K562 (cell line): ENCODE data around the gene DLGAP1. TPM values are rescaled to one million over a fixed set of nuclear protein-coding genes. Genes with fewer than 3 reads are reported as not detected.

Experiments used
- ARID4B ChIP-seq: sonication (generic); formaldehyde crosslinking; IDR thresholded peaks from 2 replicates; pipeline ENCODE4 v1.8.0; 2022; ENCODE audit warnings: mild to moderate bottlenecking, missing genetic modification reagents
- ATF3 ChIP-seq, 2 experiments: fragments of 450-650 bp in 1 of 2; sonication (generic) in 1 of 2; formaldehyde crosslinking in 1 of 2; IDR thresholded peaks in 1 of 2; conservative IDR thresholded peaks in 1 of 2; 2 replicates each; pipeline versions ENCODE4 v1.6.1 to v1.8.1; 2016 to 2023; ENCODE audit warnings: mild to moderate bottlenecking in 2 of 2, moderate library complexity in 2 of 2, inconsistent platforms in 1 of 2, missing genetic modification reagents in 1 of 2
- CBX3 ChIP-seq, 2 experiments: IDR thresholded peaks; 1 replicate in 1 of 2; 2 replicates in 1 of 2; pipeline ENCODE4 v1.6.1; 2012; ENCODE audit warnings: inconsistent platforms in 2 of 2, low read length in 2 of 2, borderline replicate concordance in 1 of 2, control low read depth in 1 of 2
- CREB3 ChIP-seq: fragments of 450-650 bp; conservative IDR thresholded peaks from 2 replicates; pipeline ENCODE4 v1.6.1; 2016; ENCODE audit warnings: missing genetic modification characterization, low read depth, mild to moderate bottlenecking, missing compliant biosample characterization, moderate library complexity
- E2F6 ChIP-seq, 2 experiments: IDR thresholded peaks; 2 replicates each; pipeline ENCODE4 v1.6.1; 2011; ENCODE audit warnings: borderline replicate concordance in 1 of 2, control low read depth in 1 of 2, low read depth in 1 of 2, low read length in 1 of 2, mild to moderate bottlenecking in 1 of 2, mixed read lengths in 1 of 2, moderate library complexity in 1 of 2; ENCODE audit not compliant: insufficient read depth in 1 of 2, insufficient read length in 1 of 2, poor library complexity in 1 of 2, severe bottlenecking in 1 of 2; ENCODE audit errors: extremely low read depth in 1 of 2
- FOXP1 ChIP-seq: sonication (generic); formaldehyde crosslinking; IDR thresholded peaks from 2 replicates; pipeline ENCODE4 v1.8.0; 2022; ENCODE audit warnings: mild to moderate bottlenecking, missing genetic modification reagents
- HES1 ChIP-seq: fragments of 450-650 bp; IDR thresholded peaks from 2 replicates; pipeline ENCODE4 v1.6.1; 2016; ENCODE audit warnings: low read depth, mild to moderate bottlenecking, moderate library complexity
- HMBOX1 ChIP-seq: sonication (generic); IDR thresholded peaks from 2 replicates; pipeline ENCODE4 v1.6.1; 2016
- POLR2H ChIP-seq: IDR thresholded peaks from 2 replicates; pipeline ENCODE4 v1.6.1; 2016; ENCODE audit warnings: missing genetic modification characterization, low read depth, mild to moderate bottlenecking, control low read depth, missing compliant biosample characterization, moderate library complexity
- SRSF3 ChIP-seq: fragments of 200-400 bp; formaldehyde crosslinking; IDR thresholded peaks from 2 replicates; pipeline ENCODE4 v1.6.1; 2016; ENCODE audit warnings: mild to moderate bottlenecking, low read length, moderate library complexity; ENCODE audit not compliant: insufficient read depth
- TFAM ChIP-seq: fragments of 250-450 bp; sonication (Bioruptor Pico); conservative IDR thresholded peaks from 2 replicates; pipeline ENCODE4 v1.5.0; 2021; ENCODE audit warnings: mild to moderate bottlenecking, moderate library complexity
- ZNF354B ChIP-seq: fragments of 250-450 bp; sonication (Bioruptor Pico); IDR thresholded peaks from 2 replicates; pipeline ENCODE4 v1.4.0; 2020
- ZNF41 ChIP-seq: fragments of 250-450 bp; sonication (Bioruptor Pico); conservative IDR thresholded peaks from 2 replicates; pipeline ENCODE4 v1.4.0; 2020; ENCODE audit warnings: mild to moderate bottlenecking
- ZNF551 ChIP-seq: fragments of 250-450 bp; sonication (Bioruptor Pico); IDR thresholded peaks from 2 replicates; pipeline ENCODE4 v1.5.0; 2021; ENCODE audit warnings: mild to moderate bottlenecking, moderate library complexity
- polyA plus RNA-seq, 8 experiments: library from polyadenylated mRNA; depleted of rRNA in 4 of 8; stranded (reverse) in 5 of 8; unstranded in 3 of 8; fragments of >200 nt; fragmentation: Nextera tagmentation in 2 of 8; fragmentation: Illumina TruSeq in 1 of 8; extraction: Ambion mirVana in 2 of 8; extraction: Trizol in 1 of 8; gene quantifications; 2 replicates each; pipeline versions ENCODE4 v1.2.1 to v1.2.3, GENCODE V29; 2011 to 2014; ENCODE audit warnings: inconsistent platforms in 1 of 8, missing spikeins in 1 of 8
- total RNA-seq, 7 experiments: library from RNA; depleted of rRNA in 6 of 7; stranded (reverse); fragments of >200 nt in 6 of 7; fragmentation: Illumina TruSeq in 2 of 7; extraction: Trizol in 2 of 7; gene quantifications; 2 replicates each; pipeline versions ENCODE4 v1.2.1 to v1.2.3, GENCODE V29; 2011 to 2021; ENCODE audit warnings: low replicate concordance in 1 of 7

The DLGAP1 gene
- total and polyA plus RNA-seq, 9 of the 15 experiments (the other 6 are each of a cell fraction or from before 2014, with no cell fraction given), result 0.04 to 0.22 (median 0.08) TPM

GRCh38 chr18:3771121-3771971 is 683.8 kb downstream of the DLGAP1 start (continued):
- TF ChIP-seq ARID4B (CRISPR knock-in tag), result no peak
- TF ChIP-seq E2F6 (IDR thresholded peaks at IDR 0.05; ENCODE audit: borderline replicate concordance in 1 of 2, extremely low read depth in 1 of 2, insufficient read depth in 1 of 2, insufficient read length in 1 of 2, low read depth in 1 of 2, low read length in 1 of 2, poor library complexity in 1 of 2, severe bottlenecking in 1 of 2), result peak in 1 of 2 experiments; percentile 21
- TF ChIP-seq POLR2H, result no peak
- TF ChIP-seq SRSF3, result no peak
- no peak for TF ChIP-seq CREB3
- no peak for TF ChIP-seq ZNF41 (CRISPR knock-in tag)
- TF ChIP-seq FOXP1 (CRISPR knock-in tag), result no peak
- TF ChIP-seq TFAM (CRISPR knock-in tag), result no peak
- TF ChIP-seq ZNF354B (CRISPR knock-in tag), result no peak
- no peak for TF ChIP-seq CBX3 (IDR thresholded peaks at IDR 0.05; ENCODE audit: borderline replicate concordance in 1 of 2, low read length in 2 of 2)
- TF ChIP-seq HMBOX1, result peak; percentile 96
- TF ChIP-seq HES1, result 0 out of 2 replicates have a peak, but pooled peaks have one; percentile 33
- no peak for TF ChIP-seq ZNF551
- TF ChIP-seq ATF3 (IDR thresholded peaks at IDR 0.05), result peak; percentile 46; the same call in 1 of the 2 replicates
- no peak for TF ChIP-seq ATF3 (CRISPR knock-in tag; conservative IDR thresholded peaks at IDR 0.05)
